Gastroesophageal sphincter (tissue), 4 donors: ENCODE data around the gene CPM. TPM values are rescaled to one million over a fixed set of nuclear protein-coding genes. Genes with fewer than 3 reads are reported as not detected.

Experiments used
- ATAC-seq: fragments of 150-250 bp; one replicate; pipeline ENCODE4 v1.9.1; 2016; ENCODE audit warnings: mild to moderate bottlenecking, moderate library complexity
- H3K27ac ChIP-seq, 4 donors: fragments of 200-600 bp; sonication (generic) in 3 of 4; 1 replicate in 3 of 4; 2 replicates in 1 of 4; pipeline ENCODE4 v1.5.1; 2016 to 2019
- H3K27me3 ChIP-seq: fragments of 200-600 bp; sonication (generic); one replicate; pipeline ENCODE4 v1.5.1; 2019
- H3K36me3 ChIP-seq, 2 donors: fragments of 200-600 bp; sonication (generic); one replicate each; pipeline ENCODE4 v1.5.1; 2019; ENCODE audit warnings: control low read depth in 1 of 2
- H3K4me1 ChIP-seq, 3 donors: fragments of 200-600 bp; sonication (generic); 1 replicate in 2 of 3; 2 replicates in 1 of 3; pipeline ENCODE4 v1.5.1; 2016 to 2019; ENCODE audit warnings: control low read depth in 2 of 3
- H3K4me3 ChIP-seq, 2 donors: fragments of 200-600 bp; sonication (generic); one replicate each; pipeline ENCODE4 v1.5.1; 2019; ENCODE audit warnings: mild to moderate bottlenecking in 1 of 2, moderate library complexity in 1 of 2
- H3K9me3 ChIP-seq, 3 donors: fragments of 200-600 bp; sonication (generic); one replicate each; pipeline ENCODE4 v1.5.1; 2017 to 2019; ENCODE audit warnings: control low read depth in 2 of 3
- EP300 ChIP-seq: sonication (generic); formaldehyde crosslinking; IDR thresholded peaks from one replicate; pipeline ENCODE4 v1.6.1; 2017; ENCODE audit warnings: antibody characterized with exemption, mild to moderate bottlenecking
- POLR2A ChIP-seq, 2 donors: fragments of 450-650 bp; IDR thresholded peaks; one replicate each; pipeline ENCODE4 v1.6.1; 2017; ENCODE audit warnings: antibody characterized with exemption in 2 of 2, mild to moderate bottlenecking in 2 of 2, moderate library complexity in 1 of 2
- POLR2AphosphoS5 ChIP-seq: sonication (generic); formaldehyde crosslinking; IDR thresholded peaks from one replicate; pipeline ENCODE4 v1.6.1; 2017; ENCODE audit warnings: antibody characterized with exemption
- WGBS, 2 donors: methylation state at CpG; one replicate each; pipeline ENCODE4 v1.1.5; 2018; ENCODE audit warnings: low coverage in 1 of 2; 5-methylcytosine and 5-hydroxymethylcytosine counted together
- total RNA-seq, 4 donors: library from RNA; depleted of rRNA; stranded (reverse); fragments of >200 nt; gene quantifications; one replicate each; pipeline ENCODE4 v1.1.0, GENCODE V29; 2016
- TF ChIP-seq, protein P1 (sequence below), 4 experiments: fragments of 200-600 bp in 2 of 4; fragments of 450-650 bp in 2 of 4; sonication (generic) in 1 of 4; IDR thresholded peaks; one replicate each; pipeline ENCODE4 v1.5.1; 2017 to 2019; ENCODE audit warnings: antibody characterized with exemption in 4 of 4, mild to moderate bottlenecking in 2 of 4, moderate library complexity in 2 of 4

CPM gene
- total RNA-seq, 4 donors from 2014 or later, result 24.9 to 57.3 (median 50.5) TPM

DNA sequence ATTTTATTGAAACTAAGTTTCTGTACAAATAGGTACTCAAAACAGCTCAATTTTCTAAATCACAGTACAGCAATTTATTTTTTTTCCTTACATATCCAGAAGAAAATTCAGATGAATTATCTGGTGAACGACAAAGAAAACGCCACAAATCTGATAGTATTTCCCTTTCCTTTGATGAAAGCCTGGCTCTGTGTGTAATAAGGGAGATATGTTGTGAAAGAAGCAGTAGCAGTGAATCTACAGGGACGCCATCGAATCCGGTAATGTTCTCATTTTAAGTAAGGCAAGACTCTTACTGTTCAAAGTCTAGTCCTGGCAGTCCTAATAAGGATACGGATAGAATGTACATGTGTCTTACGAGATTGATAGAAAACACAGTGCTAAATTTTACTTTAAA lies 104.3 kb downstream of the CPM start:
- Histone ChIP-seq H3K4me3 (no peak overlapping the region), H3K36me3 (peaks cover 6 to 92% of the 10 kb centered on the region in 2 donors), H3K27me3 (no peaks in the 10 kb centered on the region), H3K9me3 (no peaks in the 10 kb centered on the region), H3K27ac (no peak overlapping the region), H3K4me1 (peaks cover 0 to 15% (median 0%) of the 10 kb centered on the region in 3 donors)
- TF ChIP-seq POLR2AphosphoS5, result no peak
- no peak for TF ChIP-seq POLR2A (IDR thresholded peaks at IDR 0.05)
- TF ChIP-seq, protein P1, sequence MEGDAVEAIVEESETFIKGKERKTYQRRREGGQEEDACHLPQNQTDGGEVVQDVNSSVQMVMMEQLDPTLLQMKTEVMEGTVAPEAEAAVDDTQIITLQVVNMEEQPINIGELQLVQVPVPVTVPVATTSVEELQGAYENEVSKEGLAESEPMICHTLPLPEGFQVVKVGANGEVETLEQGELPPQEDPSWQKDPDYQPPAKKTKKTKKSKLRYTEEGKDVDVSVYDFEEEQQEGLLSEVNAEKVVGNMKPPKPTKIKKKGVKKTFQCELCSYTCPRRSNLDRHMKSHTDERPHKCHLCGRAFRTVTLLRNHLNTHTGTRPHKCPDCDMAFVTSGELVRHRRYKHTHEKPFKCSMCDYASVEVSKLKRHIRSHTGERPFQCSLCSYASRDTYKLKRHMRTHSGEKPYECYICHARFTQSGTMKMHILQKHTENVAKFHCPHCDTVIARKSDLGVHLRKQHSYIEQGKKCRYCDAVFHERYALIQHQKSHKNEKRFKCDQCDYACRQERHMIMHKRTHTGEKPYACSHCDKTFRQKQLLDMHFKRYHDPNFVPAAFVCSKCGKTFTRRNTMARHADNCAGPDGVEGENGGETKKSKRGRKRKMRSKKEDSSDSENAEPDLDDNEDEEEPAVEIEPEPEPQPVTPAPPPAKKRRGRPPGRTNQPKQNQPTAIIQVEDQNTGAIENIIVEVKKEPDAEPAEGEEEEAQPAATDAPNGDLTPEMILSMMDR (IDR thresholded peaks at IDR 0.05), result no peak
- WGBS, 2 donors, result 77 to 80% methylated on average over 7 of the region's 7 CpGs
- no peak for ATAC-seq

DNA sequence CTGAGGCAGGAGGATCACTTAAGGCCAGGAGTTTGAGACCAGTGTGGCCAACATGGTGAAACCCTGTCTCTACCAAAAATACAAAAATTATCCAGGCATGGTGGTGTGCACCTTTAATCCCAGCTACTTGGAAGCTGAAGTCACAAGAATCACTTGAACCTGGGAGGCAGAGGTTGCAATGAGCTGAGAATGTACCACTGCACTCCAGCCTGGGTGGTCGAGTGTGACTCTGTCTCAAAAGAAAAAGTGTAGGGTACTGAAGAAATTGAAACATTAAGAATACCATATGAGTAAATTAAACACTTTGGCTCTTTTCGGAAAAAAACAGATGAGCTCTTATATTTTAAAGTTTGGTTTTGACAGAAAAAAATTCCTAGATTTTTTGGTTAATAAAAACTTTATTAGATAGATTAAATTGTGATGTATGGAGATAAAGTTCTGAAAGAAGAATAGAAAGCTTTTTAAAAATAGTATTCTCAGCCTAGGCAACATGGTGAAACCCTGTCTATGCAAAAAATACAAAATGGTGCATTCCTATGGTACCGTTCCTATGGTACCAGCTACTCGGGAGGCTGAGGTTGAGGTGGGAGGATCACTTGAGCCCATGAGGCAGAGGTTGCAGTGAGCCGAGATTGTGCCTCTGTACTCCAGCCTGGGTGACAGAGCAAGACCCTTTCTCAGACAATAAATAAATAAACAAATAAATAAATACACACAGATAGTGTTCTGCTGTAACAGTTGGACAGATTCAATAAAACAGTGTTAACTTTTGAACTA lies 104.9 kb downstream of the CPM start:
- Histone ChIP-seq H3K27ac (no peak overlapping the region), H3K36me3 (peaks cover 6 to 94% of the 10 kb centered on the region in 2 donors), H3K9me3 (no peaks in the 10 kb centered on the region), H3K27me3 (no peaks in the 10 kb centered on the region), H3K4me3 (no peak overlapping the region), H3K4me1 (peaks cover 0 to 15% (median 0%) of the 10 kb centered on the region in 3 donors)
- WGBS, 2 donors, result 69 to 86% methylated on average over 2 to 5 of the region's 5 CpGs
- ATAC-seq, result no peak
- TF ChIP-seq POLR2AphosphoS5, result no peak
- TF ChIP-seq EP300, result no peak
- TF ChIP-seq, protein P1 (IDR thresholded peaks at IDR 0.05), result no peak

DNA sequence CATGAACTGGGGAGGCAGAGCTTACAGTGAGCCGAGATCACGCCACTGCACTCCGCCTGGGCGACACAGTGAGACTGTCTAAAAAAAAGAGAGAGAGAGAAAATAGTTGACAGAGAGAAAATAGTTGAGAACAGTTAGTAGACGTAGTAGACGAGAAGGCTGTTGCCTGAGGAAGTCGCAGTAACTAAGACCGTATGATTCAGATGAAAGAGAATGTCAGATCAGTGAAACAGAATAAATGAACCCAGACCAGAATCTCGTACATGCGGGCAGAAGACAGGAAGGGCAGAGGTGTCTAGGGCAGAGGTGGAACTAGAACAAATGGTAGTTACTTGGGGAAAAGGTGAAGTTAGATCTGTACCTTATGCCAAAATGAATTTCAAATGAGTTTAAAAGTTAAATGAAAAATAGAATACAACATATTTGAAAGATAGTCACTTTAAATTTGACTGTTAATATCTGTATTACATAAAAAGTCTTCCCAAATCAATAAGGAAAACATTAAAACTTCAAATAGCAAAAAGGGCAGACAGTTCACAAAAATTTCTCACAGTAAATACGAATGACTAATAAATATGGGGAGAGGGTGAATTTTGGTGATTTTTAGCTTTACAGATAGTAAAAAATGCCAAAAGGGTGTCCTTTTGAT lies 107.3 kb downstream of the CPM start:
- 85 to 86% methylated on average over 9 to 11 of the region's 11 CpGs for WGBS, 2 donors
- Histone ChIP-seq H3K9me3 (no peaks in the 10 kb centered on the region), H3K36me3 (peaks cover 6 to 98% of the 10 kb centered on the region in 2 donors), H3K4me1 (peaks cover 0 to 12% (median 0%) of the 10 kb centered on the region in 3 donors), H3K27me3 (no peaks in the 10 kb centered on the region), H3K27ac (no peak overlapping the region), H3K4me3 (no peak overlapping the region)
- TF ChIP-seq EP300, result no peak
- TF ChIP-seq POLR2A (IDR thresholded peaks at IDR 0.05), result no peak
- no peak for TF ChIP-seq POLR2AphosphoS5
- TF ChIP-seq, protein P1 (IDR thresholded peaks at IDR 0.05), result no peak
- no peak for ATAC-seq

DNA sequence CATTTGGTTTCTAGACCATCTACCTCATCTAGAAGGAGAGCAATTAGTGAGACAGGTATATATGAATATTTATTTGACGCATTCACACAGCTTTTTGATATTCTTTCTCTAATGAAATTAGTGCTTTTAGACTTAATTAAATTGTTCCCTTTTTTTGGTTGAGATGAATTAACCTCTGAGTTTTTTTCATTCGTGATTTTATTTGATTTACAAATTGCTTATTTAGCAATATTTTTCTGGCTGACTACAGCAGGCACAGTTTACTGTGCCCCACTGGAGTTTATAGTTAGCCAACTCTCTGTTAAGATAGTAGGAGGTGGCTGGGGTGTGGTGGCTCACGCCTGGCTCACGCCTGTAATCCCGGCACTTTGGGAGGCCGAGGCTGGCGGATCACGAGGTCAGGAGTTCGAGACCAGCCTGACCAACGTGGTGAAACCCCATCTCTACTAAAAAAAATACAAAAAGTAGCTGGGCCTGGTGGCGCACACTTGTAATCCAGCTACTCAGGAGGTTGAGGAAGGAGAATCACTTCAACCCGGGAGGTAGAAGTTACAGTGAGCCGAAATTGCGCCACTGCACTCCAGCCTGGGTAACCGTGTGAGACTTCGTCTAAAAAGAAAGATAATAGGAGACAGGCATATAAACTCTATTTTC lies 108.2 kb downstream of the CPM start:
- Histone ChIP-seq H3K9me3 (no peaks in the 10 kb centered on the region), H3K27ac (no peak overlapping the region), H3K4me1 (peaks cover 0 to 7% (median 0%) of the 10 kb centered on the region in 3 donors), H3K27me3 (no peaks in the 10 kb centered on the region), H3K36me3 (peaks cover 6 to 100% of the 10 kb centered on the region in 2 donors), H3K4me3 (no peak overlapping the region)
- 93 to 97% methylated on average over 6 to 15 of the region's 16 CpGs for WGBS, 2 donors
- TF ChIP-seq POLR2A (IDR thresholded peaks at IDR 0.05) (no peak), POLR2AphosphoS5 (no peak), EP300 (no peak)
- TF ChIP-seq, protein P1 (IDR thresholded peaks at IDR 0.05), result no peak
- no peak for ATAC-seq
